Stimulated activated CD4-positive, alpha-beta T cell treated with anti-CD3 and anti-CD28 coated beads, Interleukin-4, amount 100 ng/mL, for 48 hours (primary cell): ENCODE data around the gene TNPO3.
"Not testable (repeated sequence)": the region's sequence is repeated elsewhere in the genome, so short reads cannot be mapped to it uniquely, and the experiment has no call there.

Source experiments
- DNase-seq, 2 donors: peaks; one replicate each; pipeline ENCODE4 v3.0.0-alpha.2; 2020; ENCODE audit warnings: low read depth in 2 of 2

Gene TNPO3

GRCh38 chr7:128961030-128961659, 93.8 kb downstream of the TNPO3 start:
- no peak for DNase-seq

GRCh38 chr7:128959296-128959695, 95.6 kb downstream of the TNPO3 start:
- DNase-seq = no peak

- no peak for DNase-seq
These were observed 98.9 kb downstream of the TNPO3 start for GRCh38 chr7:128955981-128956380.

- DNase-seq = no peak
These were observed 99.8 kb downstream of the TNPO3 start for GRCh38 chr7:128954830-128955802.

GRCh38 chr7:128954150-128954549, 100.8 kb downstream of the TNPO3 start:
- no peak for DNase-seq

GRCh38 chr7:128951296-128951695, 103.6 kb downstream of the TNPO3 start:
- no peak for DNase-seq

GRCh38 chr7:128948976-128949760, 105.7 kb downstream of the TNPO3 start:
- DNase-seq = no peak

- DNase-seq = no peak
These were observed 106.5 kb downstream of the TNPO3 start for GRCh38 chr7:128948312-128948973.

GRCh38 chr7:128947854-128948253, 107.1 kb downstream of the TNPO3 start:
- no peak for DNase-seq

- DNase-seq = no peak
These were observed 107.7 kb downstream of the TNPO3 start for GRCh38 chr7:128946936-128947830.

GRCh38 chr7:128945668-128946366, 109.1 kb downstream of the TNPO3 start:
- DNase-seq = no peak

GRCh38 chr7:128944487-128945236, 110.2 kb downstream of the TNPO3 start:
- no peak for DNase-seq

- not testable (repeated sequence) for DNase-seq
These were observed 111.7 kb downstream of the TNPO3 start for GRCh38 chr7:128943251-128943650.

GRCh38 chr7:128941946-128942526, 112.9 kb downstream of the TNPO3 start:
- no peak for DNase-seq

GRCh38 chr7:128941323-128941890, 113.5 kb downstream of the TNPO3 start:
- DNase-seq = no peak

- DNase-seq = no peak
These were observed 114.2 kb downstream of the TNPO3 start for GRCh38 chr7:128940494-128941322.

- DNase-seq = no peak
These were observed 115.0 kb downstream of the TNPO3 start for GRCh38 chr7:128939861-128940410.
